H1 (cell line): ENCODE measurements around the gene DCDC1. TPM values are rescaled to one million over a fixed set of nuclear protein-coding genes. Genes with fewer than 3 reads are reported as not detected.
"Not testable (repeated sequence)": the region's sequence is repeated elsewhere in the genome, so short reads cannot be mapped to it uniquely, and the experiment has no call there.

Experiments used
- CTCF ChIA-PET: fragments of 300-600 bp; sonication (Branson Sonifier 250); formaldehyde crosslinking; loops from one replicate; lab custom pipeline; 2021; ENCODE audit not compliant: partially characterized antibody; lab: Charles Lee
- POLR2A ChIA-PET: fragments of 300-600 bp; sonication (Branson Sonifier 250); formaldehyde crosslinking; loops from one replicate; lab custom pipeline; 2021; ENCODE audit warnings: inconsistent platforms; ENCODE audit not compliant: partially characterized antibody; lab: Charles Lee
- DNase-seq, 2 experiments: peaks; one replicate each; pipeline versions ENCODE4 v3.0.0 to v3.0.0-alpha.2; 2010 to 2022; ENCODE audit warnings: low spot score in 2 of 2, low read depth in 1 of 2, mixed read lengths in 1 of 2
- FAIRE-seq: peaks from 2 replicates; lab custom pipeline; 2011; peaks lifted over from hg19 to GRCh38; lab: Jason Lieb, UNC
- H2AFZ ChIP-seq: 2 replicates; pipeline ENCODE4 v1.8.1; 2012; ENCODE audit warnings: low read length, inconsistent platforms
- H2AK5ac ChIP-seq: 2 replicates; pipeline ENCODE4 v1.6.1; 2013; ENCODE audit warnings: low read depth, low read length
- H2BK120ac ChIP-seq: replicated peaks from 2 replicates; pipeline ENCODE3; 2013; ENCODE audit warnings: low read depth, low read length, inconsistent platforms
- H2BK12ac ChIP-seq: 2 replicates; pipeline ENCODE4 v1.6.1; 2013; ENCODE audit warnings: low read depth, low read length
- H2BK15ac ChIP-seq: 2 replicates; pipeline ENCODE4 v1.6.1; 2013; ENCODE audit warnings: low read length
- H2BK20ac ChIP-seq: 2 replicates; pipeline ENCODE4 v1.6.1; 2013; ENCODE audit warnings: low read length
- H2BK5ac ChIP-seq: 2 replicates; pipeline ENCODE4 v1.6.1; 2013; ENCODE audit warnings: low read depth, low read length
- H3K14ac ChIP-seq: 2 replicates; pipeline ENCODE4 v1.6.1; 2013; ENCODE audit warnings: inconsistent platforms; ENCODE audit not compliant: insufficient read length
- H3K18ac ChIP-seq: 2 replicates; pipeline ENCODE4 v1.6.1; 2013; ENCODE audit warnings: low read length; ENCODE audit errors: extremely low read depth
- H3K23ac ChIP-seq: 2 replicates; pipeline ENCODE4 v1.6.1; 2013; ENCODE audit warnings: inconsistent platforms; ENCODE audit not compliant: insufficient read length
- H3K23me2 ChIP-seq: 2 replicates; pipeline ENCODE4 v1.6.1; 2013; ENCODE audit warnings: low read depth, low read length
- H3K27ac ChIP-seq: 2 replicates; pipeline ENCODE4 v1.6.1; 2011; ENCODE audit warnings: low read depth, low read length, inconsistent platforms
- H3K27me3 ChIP-seq, 4 experiments: replicated peaks in 1 of 4; 1 replicate in 1 of 4; 2 replicates in 3 of 4; pipeline versions ENCODE4 v1.6.1 to v1.8.1; 2011 to 2013; ENCODE audit warnings: low read length in 3 of 4, mild to moderate bottlenecking in 3 of 4, inconsistent platforms in 2 of 4, mixed read lengths in 2 of 4, moderate library complexity in 1 of 4; ENCODE audit not compliant: control insufficient read depth in 3 of 4, insufficient read depth in 3 of 4; ENCODE audit errors: extremely low read depth in 1 of 4
- H3K36me3 ChIP-seq, 4 experiments: 2 replicates each; pipeline versions ENCODE4 v1.6.1 to v1.8.1; 2011 to 2013; ENCODE audit warnings: mild to moderate bottlenecking in 4 of 4, low read length in 3 of 4, moderate library complexity in 2 of 4, control low read depth in 1 of 4, inconsistent platforms in 1 of 4; ENCODE audit not compliant: insufficient read depth in 4 of 4, control insufficient read depth in 2 of 4
- H3K4ac ChIP-seq: replicated peaks from 2 replicates; pipeline ENCODE3; 2013; ENCODE audit warnings: low read length, low read depth, mixed read lengths, inconsistent platforms; ENCODE audit not compliant: insufficient read length
- H3K4me1 ChIP-seq, 4 experiments: replicated peaks in 1 of 4; 1 replicate in 1 of 4; 2 replicates in 3 of 4; pipeline versions ENCODE4 v1.6.1 to v1.8.1; 2011 to 2013; ENCODE audit warnings: low read length in 3 of 4, inconsistent platforms in 2 of 4, mixed read lengths in 1 of 4; ENCODE audit not compliant: insufficient read depth in 4 of 4, control insufficient read depth in 3 of 4
- H3K4me2 ChIP-seq, 2 experiments: 2 replicates each; pipeline versions ENCODE4 v1.6.1 to v1.8.1; 2011 to 2013; ENCODE audit warnings: low read depth in 2 of 2, low read length in 2 of 2, control low read depth in 1 of 2, inconsistent platforms in 1 of 2, mild to moderate bottlenecking in 1 of 2; ENCODE audit not compliant: insufficient read depth in 1 of 2
- H3K4me3 ChIP-seq, 4 experiments: fragments of 200-600, 300-600 bp in 1 of 4; sonication (generic), shearing (Covaris generic), sonication (Bioruptor Twin) in 1 of 4; 2 replicates each; pipeline versions ENCODE4 v1.5.1 to v1.8.1; 2011 to 2016; ENCODE audit warnings: low read length in 4 of 4, low read depth in 3 of 4, control low read depth in 2 of 4, inconsistent platforms in 2 of 4, mild to moderate bottlenecking in 2 of 4, mixed read lengths in 1 of 4, moderate library complexity in 1 of 4; ENCODE audit not compliant: insufficient read depth in 2 of 4; ENCODE audit errors: extremely low read depth in 1 of 4
- H3K56ac ChIP-seq: replicated peaks from 2 replicates; pipeline ENCODE3; 2013; ENCODE audit warnings: low read depth, mild to moderate bottlenecking, mixed read lengths, low read length, inconsistent platforms; ENCODE audit not compliant: insufficient read length
- H3K79me1 ChIP-seq: 2 replicates; pipeline ENCODE4 v1.6.1; 2013; ENCODE audit warnings: low read depth, low read length, control low read depth
- H3K79me2 ChIP-seq, 2 experiments: 2 replicates each; pipeline versions ENCODE4 v1.6.1 to v1.8.1; 2012 to 2013; ENCODE audit warnings: low read length in 2 of 2, mild to moderate bottlenecking in 2 of 2, inconsistent platforms in 1 of 2; ENCODE audit not compliant: insufficient read depth in 2 of 2, control insufficient read depth in 1 of 2
- H3K9ac ChIP-seq, 4 experiments: replicated peaks in 1 of 4; 1 replicate in 1 of 4; 2 replicates in 3 of 4; pipeline versions ENCODE4 v1.6.1 to v1.8.1; 2011 to 2013; ENCODE audit warnings: low read depth in 3 of 4, low read length in 3 of 4, control low read depth in 2 of 4, mild to moderate bottlenecking in 2 of 4, moderate library complexity in 2 of 4, inconsistent platforms in 1 of 4; ENCODE audit errors: extremely low read depth in 1 of 4
- H3K9me3 ChIP-seq, 2 experiments: 2 replicates each; pipeline versions ENCODE4 v1.6.1 to v1.8.1; 2012 to 2013; ENCODE audit warnings: mild to moderate bottlenecking in 2 of 2, moderate library complexity in 2 of 2, control low read depth in 1 of 2, inconsistent platforms in 1 of 2, low read depth in 1 of 2, low read length in 1 of 2, mixed read lengths in 1 of 2; ENCODE audit not compliant: insufficient read depth in 2 of 2
- H4K20me1 ChIP-seq, 2 experiments: replicated peaks in 1 of 2; 2 replicates each; pipeline versions ENCODE3 to v1.8.1; 2011 to 2013; ENCODE audit warnings: inconsistent platforms in 2 of 2, low read length in 2 of 2, mild to moderate bottlenecking in 1 of 2; ENCODE audit not compliant: insufficient read depth in 2 of 2, control insufficient read depth in 1 of 2
- H4K5ac ChIP-seq: 2 replicates; pipeline ENCODE4 v1.6.1; 2013; ENCODE audit warnings: low read length, low read depth, mixed read lengths, inconsistent platforms; ENCODE audit not compliant: insufficient read length
- H4K8ac ChIP-seq: 2 replicates; pipeline ENCODE4 v1.8.0; 2013; ENCODE audit warnings: mild to moderate bottlenecking, moderate library complexity, low read length, inconsistent platforms; ENCODE audit not compliant: insufficient read depth; ENCODE audit errors: extremely low read depth
- H4K91ac ChIP-seq: replicated peaks from 2 replicates; pipeline ENCODE3; 2013; ENCODE audit warnings: low read length, mixed read lengths, inconsistent platforms; ENCODE audit not compliant: insufficient read length
- WGBS, 2 experiments: shearing (Covaris generic) in 1 of 2; methylation state at CpG; one replicate each; pipeline versions ENCODE4 v1.1.6 to v1.1.7; 2013 to 2015; ENCODE audit warnings: low lambda C conversion rate in 2 of 2, mixed read lengths in 2 of 2, inconsistent platforms in 1 of 2, low coverage in 1 of 2, missing lambda C conversion rate in 1 of 2; ENCODE audit not compliant: insufficient replicate concordance in 2 of 2, insufficient coverage in 1 of 2, insufficient read length in 1 of 2; ENCODE audit errors: extremely low coverage in 1 of 2, missing lambda C conversion rate in 1 of 2; 5-methylcytosine and 5-hydroxymethylcytosine counted together
- polyA plus RNA-seq, 7 experiments: library from polyadenylated mRNA; depleted of rRNA in 3 of 7; stranded (reverse) in 5 of 7; unstranded in 2 of 7; fragments of >200 nt in 5 of 7; fragments of 200-250 nt in 2 of 7; gene quantifications; 1 replicate in 5 of 7; 2 replicates in 1 of 7; 4 replicates in 1 of 7; pipeline versions ENCODE4 v1.2.1 to v1.2.3, GENCODE V29; 2011 to 2013; ENCODE audit warnings: missing spikeins in 2 of 7, mixed read lengths in 2 of 7
- total RNA-seq: library from RNA; stranded (reverse); fragmentation: NEBNext Ultra II Directional; extraction: Animal tissue kit (Norgen Biotek cat#: 25700); gene quantifications from 2 replicates; pipeline ENCODE4 v1.2.1, GENCODE V29; 2021

DCDC1 gene
- total and polyA plus RNA-seq, 2 of the 8 experiments (the other 6 are each of a cell fraction or from before 2014, with no cell fraction given) = 0.15 to 0.56 TPM

- POLR2A ChIA-PET = not testable (repeated sequence)
Observed at GRCh38 chr11:31273527-31273926, 96.0 kb downstream of the DCDC1 start.

More at GRCh38 chr11:31273527-31273926, 96.0 kb downstream of the DCDC1 start:
- CTCF ChIA-PET, H3K27me3 ChIP-seq, DNase-seq, H4K91ac ChIP-seq, H3K18ac ChIP-seq, H3K4me3 ChIP-seq, H3K27ac ChIP-seq, H3K56ac ChIP-seq, FAIRE-seq, H3K14ac ChIP-seq, H3K79me2 ChIP-seq, H2BK20ac ChIP-seq, H3K9ac ChIP-seq, H4K20me1 ChIP-seq, H3K36me3 ChIP-seq, H2BK5ac ChIP-seq, H2AFZ ChIP-seq, H3K23ac ChIP-seq, H2BK12ac ChIP-seq, H2BK15ac ChIP-seq, H3K23me2 ChIP-seq, H3K79me1 ChIP-seq, H4K8ac ChIP-seq, H3K4me2 ChIP-seq, H3K4me1 ChIP-seq, H4K5ac ChIP-seq, H2BK120ac ChIP-seq, H3K4ac ChIP-seq, H2AK5ac ChIP-seq: not testable (repeated sequence)
- H3K9me3 ChIP-seq = peaks cover 19 to 24% of the 10 kb centered on the region in 2 experiments
- 97% methylated on average over 3 of the region's 3 CpGs; no CpG with 5 or more reads in 1 of the 2 experiments for WGBS, 2 experiments
